ENCODE measurements around the gene DNAH2.

- TF ChIP-seq JUN (IDR thresholded peaks at IDR 0.05; ENCODE audit: borderline replicate concordance, low read depth, low read length): no peak
- no peak for TF ChIP-seq JUN (CRISPR knock-in tag; IDR thresholded peaks at IDR 0.05; ENCODE audit: borderline replicate concordance)
- no peak for TF ChIP-seq SMAD4 (CRISPR knock-in tag; conservative IDR thresholded peaks at IDR 0.05)
- TF ChIP-seq CTCF (IDR thresholded peaks at IDR 0.05 in 2 of 3, conservative IDR thresholded peaks at IDR 0.05 in 1 of 3; ENCODE audit: insufficient read depth in 2 of 3, low read depth in 1 of 3, low read length in 3 of 3): no peak
- TF ChIP-seq POLR2A (conservative IDR thresholded peaks at IDR 0.05): no peak
- no peak for TF ChIP-seq CTCFL (IDR thresholded peaks at IDR 0.05; ENCODE audit: borderline replicate concordance, insufficient read depth, low read depth, low read length, poor library complexity, severe bottlenecking)
- no peak for TF ChIP-seq ZBTB7A (IDR thresholded peaks at IDR 0.05; ENCODE audit: borderline replicate concordance, control insufficient read depth, low read depth, low read length)
- no peak for TF ChIP-seq PHB2 (IDR thresholded peaks at IDR 0.05; ENCODE audit: low read depth)
- no peak for TF ChIP-seq ZNF280A (IDR thresholded peaks at IDR 0.05; ENCODE audit: low read depth, partially characterized antibody)
- TF ChIP-seq EP300 (IDR thresholded peaks at IDR 0.05; ENCODE audit: low read length): no peak
- no peak for TF ChIP-seq MYC (IDR thresholded peaks at IDR 0.05; ENCODE audit: low read depth, low read length)
- TF ChIP-seq MYC (CRISPR knock-in tag; IDR thresholded peaks at IDR 0.05; ENCODE audit: borderline replicate concordance, low read depth): no peak
- TF ChIP-seq MXI1 (IDR thresholded peaks at IDR 0.05; ENCODE audit: low read depth, low read length): no peak
- TF ChIP-seq CUX1 (CRISPR knock-in tag; IDR thresholded peaks at IDR 0.05): no peak
- no peak for TF ChIP-seq ZBTB33 (CRISPR knock-in tag; IDR thresholded peaks at IDR 0.05)
- TF ChIP-seq FOXA3 (CRISPR knock-in tag; conservative IDR thresholded peaks at IDR 0.05 in 1 of 2, IDR thresholded peaks at IDR 0.05 in 1 of 2): no peak
Measured at GRCh38 chr17:7809086-7809790, 91.7 kb downstream of the DNAH2 start.

Data from K562 (cell line).